ENCODE results near the gene ZNF432. TPM values are rescaled to one million over a fixed set of nuclear protein-coding genes. Genes with fewer than 3 reads are reported as not detected.

Gene ZNF432
- total and polyA plus RNA-seq, 2 donors (not counting 3 experiments of a cell fraction or from before 2014, with no cell fraction given) = 3.5 to 10.9 TPM

DNA sequence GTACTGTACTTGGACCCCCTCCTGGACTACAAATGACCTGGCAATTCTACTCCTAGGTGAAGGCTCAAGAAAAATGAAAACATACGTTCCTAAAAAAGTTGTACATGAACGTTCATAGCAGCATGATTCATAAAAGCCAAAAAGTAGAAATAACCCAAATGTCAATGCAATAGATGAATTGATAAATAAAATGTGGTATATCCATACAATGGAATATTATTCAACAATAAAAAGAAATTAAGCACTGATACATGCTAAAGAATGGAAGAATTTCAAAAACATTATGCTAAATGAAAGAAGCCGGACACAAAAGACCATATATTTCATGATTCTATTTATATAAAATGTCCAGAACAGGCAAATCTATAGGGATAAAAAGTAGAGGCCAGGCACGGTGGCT lies 9.5 kb downstream of the ZNF432 start:
- no peak overlapping the region for H3K27ac ChIP-seq (ENCODE audit: insufficient read depth, low read depth, low read length)
- no peak overlapping the region for H3K4me2 ChIP-seq (ENCODE audit: insufficient read depth, low read length)
- dilution Hi-C loops (cut with MboI; ENCODE audit: extremely low pct_ligation_motif_present, low sequenced_read_pairs) = no loop called here
- H3K4me1 ChIP-seq (ENCODE audit: control insufficient read depth, extremely low read depth, insufficient read depth, low read length) = no peaks in the 10 kb centered on the region
- ChIA-PET CTCF (no interaction called here), POLR2A (no interaction called here)
- H3K9me1 ChIP-seq (replicated peaks; ENCODE audit: control insufficient read depth, extremely low read depth, insufficient read depth, low read length) = no peaks in the 10 kb centered on the region
- H3K9me3 ChIP-seq (replicated peaks; ENCODE audit: control insufficient read depth, insufficient read depth, low read length) = peaks cover 8% of the 10 kb centered on the region
- H2AFZ ChIP-seq (ENCODE audit: low read depth, low read length) = no peak overlapping the region
- FAIRE-seq (no peak), DNase-seq (ENCODE audit: low read depth, low spot score) (no peak)
- H3K79me2 ChIP-seq (ENCODE audit: control insufficient read depth, insufficient read depth, low read length) = no peaks in the 10 kb centered on the region
- no peaks in the 10 kb centered on the region for H4K20me1 ChIP-seq (replicated peaks; ENCODE audit: control insufficient read depth, extremely low read depth, insufficient read depth, low read length)
- H3K9ac ChIP-seq (replicated peaks; ENCODE audit: extremely low read depth, insufficient read depth, low read length) = no peak overlapping the region
- BruUV-seq (replicated peaks) = no TSS peak
- TF ChIP-seq GATA2 (IDR thresholded peaks at IDR 0.05; ENCODE audit: insufficient read depth, insufficient read length, low read depth, low read length) = no peak
- TF ChIP-seq, protein P1, sequence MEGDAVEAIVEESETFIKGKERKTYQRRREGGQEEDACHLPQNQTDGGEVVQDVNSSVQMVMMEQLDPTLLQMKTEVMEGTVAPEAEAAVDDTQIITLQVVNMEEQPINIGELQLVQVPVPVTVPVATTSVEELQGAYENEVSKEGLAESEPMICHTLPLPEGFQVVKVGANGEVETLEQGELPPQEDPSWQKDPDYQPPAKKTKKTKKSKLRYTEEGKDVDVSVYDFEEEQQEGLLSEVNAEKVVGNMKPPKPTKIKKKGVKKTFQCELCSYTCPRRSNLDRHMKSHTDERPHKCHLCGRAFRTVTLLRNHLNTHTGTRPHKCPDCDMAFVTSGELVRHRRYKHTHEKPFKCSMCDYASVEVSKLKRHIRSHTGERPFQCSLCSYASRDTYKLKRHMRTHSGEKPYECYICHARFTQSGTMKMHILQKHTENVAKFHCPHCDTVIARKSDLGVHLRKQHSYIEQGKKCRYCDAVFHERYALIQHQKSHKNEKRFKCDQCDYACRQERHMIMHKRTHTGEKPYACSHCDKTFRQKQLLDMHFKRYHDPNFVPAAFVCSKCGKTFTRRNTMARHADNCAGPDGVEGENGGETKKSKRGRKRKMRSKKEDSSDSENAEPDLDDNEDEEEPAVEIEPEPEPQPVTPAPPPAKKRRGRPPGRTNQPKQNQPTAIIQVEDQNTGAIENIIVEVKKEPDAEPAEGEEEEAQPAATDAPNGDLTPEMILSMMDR (IDR thresholded peaks at IDR 0.05; ENCODE audit: extremely low read depth in 1 of 2, insufficient read depth in 1 of 2, low read depth in 1 of 2, low read length in 2 of 2) = no peak
- no peak for TF ChIP-seq POLR2A (IDR thresholded peaks at IDR 0.05; ENCODE audit: low read depth, low read length)
- TF ChIP-seq JUN (IDR thresholded peaks at IDR 0.05; ENCODE audit: borderline replicate concordance, insufficient read depth, insufficient read length, low read depth) = no peak
- no peak for TF ChIP-seq FOS (IDR thresholded peaks at IDR 0.05; ENCODE audit: borderline replicate concordance, insufficient read depth, low read length)
- TF ChIP-seq EZH2 (IDR thresholded peaks at IDR 0.05; ENCODE audit: borderline replicate concordance, low read depth, low read length, severe bottlenecking) = no peak
- no peak for TF ChIP-seq MYC (IDR thresholded peaks at IDR 0.05; ENCODE audit: low read depth, low read length)
- TF ChIP-seq, protein P2, sequence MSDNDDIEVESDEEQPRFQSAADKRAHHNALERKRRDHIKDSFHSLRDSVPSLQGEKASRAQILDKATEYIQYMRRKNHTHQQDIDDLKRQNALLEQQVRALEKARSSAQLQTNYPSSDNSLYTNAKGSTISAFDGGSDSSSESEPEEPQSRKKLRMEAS (IDR thresholded peaks at IDR 0.05; ENCODE audit: insufficient read depth, insufficient read length) = no peak
- TF ChIP-seq POLR2AphosphoS5 (IDR thresholded peaks at IDR 0.05; ENCODE audit: insufficient read depth, low read depth, low read length) = no peak
- peaks cover 15 to 35% of the 10 kb centered on the region in 2 experiments for H3K36me3 ChIP-seq (ENCODE audit: control insufficient read depth in 2 of 2, extremely low read depth in 1 of 2, insufficient read depth in 2 of 2, low read length in 2 of 2)
- intact Hi-C loops (cut with micrococcal nuclease) = no loop called here
- H3K4me3 ChIP-seq (replicated peaks in 1 of 3; ENCODE audit: insufficient read depth in 1 of 3, low read depth in 1 of 3, low read length in 3 of 3) = no peak overlapping the region
- no peaks in the 10 kb centered on the region for H3K27me3 ChIP-seq (ENCODE audit: control insufficient read depth in 2 of 2, insufficient read depth in 2 of 2, low read length in 2 of 2)

Data from endothelial cell of umbilical vein (primary cell).